HG03097 (cell line): ENCODE results near the gene NR6A1.

Source experiments
- ATAC-seq: cut with Tn5 transposase; IDR thresholded peaks from one replicate; pipeline ENCODE4 v1.9.1; 2021; ENCODE audit not compliant: unreplicated experiment, low FRiP score

NR6A1 gene

GRCh38 chr9:124593200-124593599 lies 177.9 kb downstream of the NR6A1 start:
- no peak for ATAC-seq

- no peak for ATAC-seq
These were observed 180.0 kb downstream of the NR6A1 start for GRCh38 chr9:124590889-124591641.

GRCh38 chr9:124584631-124585030 lies 186.5 kb downstream of the NR6A1 start:
- no peak for ATAC-seq

GRCh38 chr9:124583134-124583533 lies 188.0 kb downstream of the NR6A1 start:
- no peak for ATAC-seq

- no peak for ATAC-seq
These were observed 190.9 kb downstream of the NR6A1 start for GRCh38 chr9:124580186-124580585.

- no peak for ATAC-seq
These were observed 194.4 kb downstream of the NR6A1 start for GRCh38 chr9:124576751-124577150.

GRCh38 chr9:124574534-124575375 lies 196.4 kb downstream of the NR6A1 start:
- ATAC-seq = no peak

- no peak for ATAC-seq
These were observed 200.0 kb downstream of the NR6A1 start for GRCh38 chr9:124570942-124571666.

- no peak for ATAC-seq
These were observed 201.2 kb downstream of the NR6A1 start for GRCh38 chr9:124569942-124570341.

GRCh38 chr9:124567362-124567761 lies 203.7 kb downstream of the NR6A1 start:
- no peak for ATAC-seq

GRCh38 chr9:124562328-124562727 lies 208.8 kb downstream of the NR6A1 start:
- no peak for ATAC-seq

GRCh38 chr9:124559871-124560270 lies 211.2 kb downstream of the NR6A1 start:
- no peak for ATAC-seq

GRCh38 chr9:124558777-124559470 lies 212.2 kb downstream of the NR6A1 start:
- ATAC-seq = no peak

GRCh38 chr9:124557895-124558294 lies 213.2 kb downstream of the NR6A1 start:
- no peak for ATAC-seq

GRCh38 chr9:124555043-124555442 lies 216.1 kb downstream of the NR6A1 start:
- no peak for ATAC-seq

- ATAC-seq = no peak
These were observed 217.4 kb downstream of the NR6A1 start for GRCh38 chr9:124553738-124554137.

GRCh38 chr9:124552273-124552605 lies 218.9 kb downstream of the NR6A1 start:
- ATAC-seq = no peak

GRCh38 chr9:124551472-124552272 lies 219.4 kb downstream of the NR6A1 start:
- no peak for ATAC-seq

GRCh38 chr9:124550072-124550471 lies 221.0 kb downstream of the NR6A1 start:
- ATAC-seq = no peak

- ATAC-seq = no peak
These were observed 222.1 kb downstream of the NR6A1 start for GRCh38 chr9:124549016-124549415.
